Liver (tissue), 9 donors: Measurements from ENCODE around the gene ZSCAN5A. TPM values are rescaled to one million over a fixed set of nuclear protein-coding genes. Genes with fewer than 3 reads are reported as not detected.

Experiments used
- DNase-seq: peaks from one replicate; pipeline ENCODE4 v3.0.0-alpha.2; 2017; ENCODE audit warnings: low spot score
- H3K27ac ChIP-seq, 2 donors: one replicate each; pipeline ENCODE4 v1.7.0; 2013; ENCODE audit warnings: inconsistent platforms in 2 of 2, low read length in 2 of 2, control low read depth in 1 of 2, low read depth in 1 of 2, mild to moderate bottlenecking in 1 of 2
- H3K27me3 ChIP-seq, 4 donors: one replicate each; pipeline versions ENCODE4 v1.6.1 to v1.7.0; 2013; ENCODE audit warnings: low read length in 3 of 4, inconsistent platforms in 1 of 4, mild to moderate bottlenecking in 1 of 4, moderate library complexity in 1 of 4; ENCODE audit not compliant: control insufficient read depth in 4 of 4, insufficient read depth in 4 of 4
- H3K36me3 ChIP-seq, 4 donors: one replicate each; pipeline versions ENCODE4 v1.6.1 to v1.7.0; 2013; ENCODE audit warnings: low read length in 3 of 4, mild to moderate bottlenecking in 3 of 4, low read depth in 1 of 4, moderate library complexity in 1 of 4; ENCODE audit not compliant: control insufficient read depth in 4 of 4, insufficient read depth in 3 of 4
- H3K4me1 ChIP-seq, 4 donors: one replicate each; pipeline versions ENCODE4 v1.6.1 to v1.7.0; 2013; ENCODE audit warnings: low read length in 3 of 4, mild to moderate bottlenecking in 3 of 4, moderate library complexity in 1 of 4; ENCODE audit not compliant: control insufficient read depth in 4 of 4, insufficient read depth in 4 of 4
- H3K4me3 ChIP-seq, 3 donors: one replicate each; pipeline versions ENCODE4 v1.6.1 to v1.7.0; 2013; ENCODE audit warnings: low read length in 3 of 3, control low read depth in 1 of 3, low read depth in 1 of 3, mild to moderate bottlenecking in 1 of 3
- H3K9ac ChIP-seq, 2 donors: one replicate each; pipeline ENCODE4 v1.7.0; 2013; ENCODE audit warnings: low read length in 2 of 2, mild to moderate bottlenecking in 2 of 2, moderate library complexity in 2 of 2, control low read depth in 1 of 2, low read depth in 1 of 2
- H3K9me3 ChIP-seq, 4 donors: one replicate each; pipeline versions ENCODE4 v1.6.1 to v1.7.0; 2013; ENCODE audit warnings: low read length in 3 of 4; ENCODE audit not compliant: control insufficient read depth in 4 of 4
- ATF3 ChIP-seq: IDR thresholded peaks from 2 replicates; pipeline ENCODE4 v1.6.1; 2016; ENCODE audit warnings: antibody characterized with exemption
- CTCF ChIP-seq: fragments of 150-350 bp; IDR thresholded peaks from 2 replicates; pipeline ENCODE4 v1.5.1; 2017; ENCODE audit warnings: improper control_type of control experiment, low read depth, low read length; ENCODE audit not compliant: missing input control
- EGR1 ChIP-seq, 2 donors: IDR thresholded peaks; 2 replicates each; pipeline ENCODE4 v1.6.1; 2016 to 2018; ENCODE audit warnings: antibody characterized with exemption in 2 of 2, low read depth in 2 of 2
- FOXA1 ChIP-seq: IDR thresholded peaks from 2 replicates; pipeline ENCODE4 v1.6.1; 2016; ENCODE audit warnings: antibody characterized with exemption
- FOXA2 ChIP-seq: IDR thresholded peaks from 2 replicates; pipeline ENCODE4 v1.6.1; 2016; ENCODE audit warnings: antibody characterized with exemption
- GABPA ChIP-seq, 2 donors: IDR thresholded peaks in 1 of 2; conservative IDR thresholded peaks in 1 of 2; 2 replicates each; pipeline ENCODE4 v1.6.1; 2016; ENCODE audit warnings: antibody characterized with exemption in 2 of 2, mild to moderate bottlenecking in 1 of 2, moderate library complexity in 1 of 2
- HNF4A ChIP-seq, 2 donors: conservative IDR thresholded peaks; 2 replicates each; pipeline ENCODE4 v1.6.1; 2016; ENCODE audit warnings: antibody characterized with exemption in 2 of 2, mild to moderate bottlenecking in 2 of 2
- HNF4G ChIP-seq: IDR thresholded peaks from 2 replicates; pipeline ENCODE4 v1.6.1; 2016; ENCODE audit warnings: antibody characterized with exemption
- JUND ChIP-seq, 2 donors: IDR thresholded peaks; 2 replicates each; pipeline ENCODE4 v1.6.1; 2016; ENCODE audit warnings: antibody characterized with exemption in 2 of 2
- MAX ChIP-seq: IDR thresholded peaks from 2 replicates; pipeline ENCODE4 v1.6.1; 2016; ENCODE audit warnings: antibody characterized with exemption
- NR2F2 ChIP-seq: IDR thresholded peaks from 2 replicates; pipeline ENCODE4 v1.6.1; 2016; ENCODE audit warnings: antibody characterized with exemption
- RAD21 ChIP-seq, 2 donors: IDR thresholded peaks; 2 replicates each; pipeline ENCODE4 v1.6.1; 2016; ENCODE audit warnings: antibody characterized with exemption in 2 of 2, mild to moderate bottlenecking in 2 of 2
- REST ChIP-seq: IDR thresholded peaks from 2 replicates; pipeline ENCODE4 v1.6.1; 2016; ENCODE audit warnings: antibody characterized with exemption, mild to moderate bottlenecking
- RXRA ChIP-seq, 2 donors: IDR thresholded peaks; 2 replicates each; pipeline ENCODE4 v1.6.1; 2017 to 2018; ENCODE audit warnings: antibody characterized with exemption in 2 of 2, mild to moderate bottlenecking in 1 of 2
- SP1 ChIP-seq: IDR thresholded peaks from 2 replicates; pipeline ENCODE4 v1.6.1; 2018; ENCODE audit warnings: antibody characterized with exemption, mild to moderate bottlenecking
- TAF1 ChIP-seq: conservative IDR thresholded peaks from 2 replicates; pipeline ENCODE4 v1.6.1; 2016; ENCODE audit warnings: antibody characterized with exemption, mild to moderate bottlenecking
- YY1 ChIP-seq: IDR thresholded peaks from 2 replicates; pipeline ENCODE4 v1.6.1; 2016; ENCODE audit warnings: antibody characterized with exemption, mild to moderate bottlenecking
- ZBTB33 ChIP-seq: IDR thresholded peaks from 2 replicates; pipeline ENCODE4 v1.6.1; 2016; ENCODE audit warnings: antibody characterized with exemption
- WGBS: extraction: QIAGEN DNeasy Blood & Tissue Kit; methylation state at CpG from one replicate; pipeline ENCODE4 v1.1.7; 2013; 5-methylcytosine and 5-hydroxymethylcytosine counted together
- polyA plus RNA-seq, 2 donors: library from polyadenylated mRNA; stranded (reverse) in 1 of 2; unstranded in 1 of 2; fragments of 200-250 nt in 1 of 2; fragments of >200 nt in 1 of 2; fragmentation: Nextera tagmentation in 1 of 2; extraction: Ambion mirVana in 1 of 2; gene quantifications; one replicate each; pipeline versions ENCODE4 v1.2.1 to v1.2.3, GENCODE V29; 2013 to 2015
- total RNA-seq, 2 donors: library from RNA; depleted of rRNA; stranded (reverse); fragments of >200 nt; gene quantifications; one replicate each; pipeline ENCODE4 v1.2.3, GENCODE V29; 2014
- donor health status: healthy.
- donor health status: healthy.
- donor health status: healthy.
- donor health status: healthy.
- donor health status: healthy.

ZSCAN5A gene
- total and polyA plus RNA-seq, 4 donors, result 2.2 to 9.6 (median 5.0) TPM

GRCh38 chr19:56301886-56302620, 12.6 kb downstream of the ZSCAN5A start:
- peaks cover 0 to 27% (median 5%) of the 10 kb centered on the region in 4 donors for H3K36me3 ChIP-seq
- DNase-seq, result no peak

More at GRCh38 chr19:56301886-56302620, 12.6 kb downstream of the ZSCAN5A start:
- Histone ChIP-seq H3K27ac (no peak overlapping the region), H3K4me3 (no peak overlapping the region), H3K4me1 (no peaks in the 10 kb centered on the region), H3K9ac (no peak overlapping the region), H3K27me3 (no peaks in the 10 kb centered on the region), H3K9me3 (no peaks in the 10 kb centered on the region)
- no peak for TF ChIP-seq CTCF
- TF ChIP-seq YY1, result no peak
- TF ChIP-seq RXRA (IDR thresholded peaks at IDR 0.05), result no peak
- no peak for TF ChIP-seq GABPA (IDR thresholded peaks at IDR 0.05 in 1 of 2, conservative IDR thresholded peaks at IDR 0.05 in 1 of 2)
- no peak for TF ChIP-seq EGR1 (IDR thresholded peaks at IDR 0.05; ENCODE audit: low read depth in 2 of 2)
- no peak for TF ChIP-seq NR2F2
- no peak for TF ChIP-seq HNF4G
- TF ChIP-seq MAX, result no peak
- TF ChIP-seq SP1, result no peak
- TF ChIP-seq TAF1, result no peak
- no peak for TF ChIP-seq RAD21 (IDR thresholded peaks at IDR 0.05)
- no peak for TF ChIP-seq ATF3
- no peak for TF ChIP-seq FOXA1
- TF ChIP-seq ZBTB33, result no peak
- no peak for TF ChIP-seq HNF4A (conservative IDR thresholded peaks at IDR 0.05)
- TF ChIP-seq REST, result no peak
- TF ChIP-seq JUND (IDR thresholded peaks at IDR 0.05), result no peak
- no peak for TF ChIP-seq FOXA2
- WGBS, result 71% methylated on average over 9 of the region's 9 CpGs
